Small intestine (tissue), 7 donors: ENCODE data around the gene SERTAD2. TPM values are rescaled to one million over a fixed set of nuclear protein-coding genes. Genes with fewer than 3 reads are reported as not detected.

Experiments used
- DNase-seq, 2 donors: peaks; one replicate each; pipeline versions ENCODE4 v3.0.0 to v3.0.0-alpha.2; 2013
- FAIRE-seq: peaks from 2 replicates; lab custom pipeline; 2012; peaks lifted over from hg19 to GRCh38; lab: Jason Lieb, UNC
- H3K27ac ChIP-seq, 3 donors: one replicate each; pipeline ENCODE4 v1.5.1; 2013; ENCODE audit warnings: low read length in 2 of 3, mild to moderate bottlenecking in 2 of 3, control low read depth in 1 of 3, inconsistent platforms in 1 of 3, low read depth in 1 of 3, moderate library complexity in 1 of 3
- H3K27me3 ChIP-seq, 3 donors: one replicate each; pipeline ENCODE4 v1.6.1; 2013; ENCODE audit warnings: low read length in 3 of 3, inconsistent platforms in 1 of 3; ENCODE audit not compliant: control insufficient read depth in 3 of 3, insufficient read depth in 3 of 3
- H3K36me3 ChIP-seq, 3 donors: one replicate each; pipeline ENCODE4 v1.6.1; 2013; ENCODE audit warnings: low read length in 3 of 3, inconsistent platforms in 1 of 3, low read depth in 1 of 3, mild to moderate bottlenecking in 1 of 3, moderate library complexity in 1 of 3; ENCODE audit not compliant: control insufficient read depth in 3 of 3, insufficient read depth in 2 of 3
- H3K4me1 ChIP-seq, 3 donors: one replicate each; pipeline ENCODE4 v1.6.1; 2013; ENCODE audit warnings: low read length in 2 of 3, inconsistent platforms in 1 of 3, low read depth in 1 of 3, mild to moderate bottlenecking in 1 of 3, moderate library complexity in 1 of 3; ENCODE audit not compliant: control insufficient read depth in 3 of 3, insufficient read depth in 2 of 3
- H3K4me3 ChIP-seq, 3 donors: one replicate each; pipeline ENCODE4 v1.5.1; 2013; ENCODE audit warnings: low read length in 3 of 3, control low read depth in 1 of 3, inconsistent platforms in 1 of 3, low read depth in 1 of 3, mild to moderate bottlenecking in 1 of 3, moderate library complexity in 1 of 3
- H3K9me3 ChIP-seq, 2 donors: one replicate each; pipeline ENCODE4 v1.6.1; 2013; ENCODE audit warnings: low read depth in 1 of 2, low read length in 1 of 2; ENCODE audit not compliant: control insufficient read depth in 2 of 2, insufficient read depth in 1 of 2
- WGBS, 3 donors: extraction: QIAGEN DNeasy Blood & Tissue Kit; methylation state at CpG; one replicate each; pipeline ENCODE4 v1.1.7; 2013; 5-methylcytosine and 5-hydroxymethylcytosine counted together
- polyA plus RNA-seq, 4 donors: library from polyadenylated mRNA; stranded (reverse) in 3 of 4; unstranded in 1 of 4; fragments of 200-250 nt in 3 of 4; fragments of 120-200 nt in 1 of 4; gene quantifications; one replicate each; pipeline versions ENCODE4 v1.2.1 to v1.2.3, GENCODE V29; 2013
- donor health status: healthy with polysubstance abuse.
- donor health status: control.
- donor health status: control.
- donor health status: Bipolar disorder and iron deficiency.
- donor health status: healthy.

Gene SERTAD2
- polyA plus RNA-seq, 4 donors = 2.7 to 22.0 (median 5.8) TPM

- FAIRE-seq (no peak), DNase-seq (no peak)
- 98 to 100% (median 98%) methylated on average over 1 of the region's 1 CpG for WGBS, 3 donors
- H3K4me1 ChIP-seq = peaks cover 0 to 5% (median 0%) of the 10 kb centered on the region in 3 donors
- H3K36me3 ChIP-seq = no peaks in the 10 kb centered on the region
- no peak overlapping the region for H3K27ac ChIP-seq
- no peak overlapping the region for H3K4me3 ChIP-seq
- peaks cover 0 to 3% of the 10 kb centered on the region in 2 donors for H3K9me3 ChIP-seq
- no peaks in the 10 kb centered on the region for H3K27me3 ChIP-seq
Measured at GRCh38 chr2:64696636-64697035, 42.9 kb upstream of the SERTAD2 start.

DNA sequence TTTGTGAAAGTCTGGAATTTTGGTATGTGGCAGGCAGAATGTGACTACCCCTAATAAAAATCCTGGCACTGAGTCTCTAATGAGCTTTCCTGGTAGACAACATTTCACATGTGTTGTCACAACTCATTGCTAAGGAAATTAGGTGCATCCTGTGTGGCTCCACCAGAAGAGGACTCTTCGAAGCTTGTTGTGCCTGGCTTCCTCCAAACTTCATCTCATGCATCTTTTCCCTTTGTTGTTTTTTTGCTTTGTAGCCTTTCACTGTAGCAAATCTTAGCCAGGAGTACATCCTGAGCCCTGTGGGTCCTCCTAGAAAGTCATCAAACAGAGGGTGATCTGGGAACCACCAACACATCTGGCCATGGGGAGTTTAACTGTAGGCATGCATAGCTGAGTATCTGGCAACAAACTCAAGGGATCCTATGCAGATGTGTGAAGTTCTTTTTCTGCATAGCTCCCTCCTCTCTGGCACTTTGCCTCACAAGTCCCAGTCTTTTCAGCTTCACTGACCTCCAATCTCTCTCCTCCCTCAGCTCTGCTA lies 42.1 kb upstream of the SERTAD2 start:
- no peak for FAIRE-seq
- no peaks in the 10 kb centered on the region for H3K27me3 ChIP-seq
- no peak overlapping the region for H3K4me3 ChIP-seq
- peaks cover 0 to 5% (median 0%) of the 10 kb centered on the region in 3 donors for H3K4me1 ChIP-seq
- no peaks in the 10 kb centered on the region for H3K36me3 ChIP-seq
- peaks cover 0 to 3% of the 10 kb centered on the region in 2 donors for H3K9me3 ChIP-seq
- peak overlapping the region in 1 of 3 donors; percentile 32 for H3K27ac ChIP-seq
- no peak for DNase-seq
- WGBS, 3 donors = 52 to 85% (median 77%) methylated on average over 1 of the region's 1 CpG

GRCh38 chr2:64692401-64692800 lies 38.7 kb upstream of the SERTAD2 start:
- WGBS, 3 donors = 70 to 90% (median 71%) methylated on average over 4 of the region's 4 CpGs
- H3K27me3 ChIP-seq = no peaks in the 10 kb centered on the region
- FAIRE-seq = no peak
- peaks cover 0 to 3% of the 10 kb centered on the region in 2 donors for H3K9me3 ChIP-seq
- DNase-seq = peak in 1 of 2 donors; percentile 3
- no peaks in the 10 kb centered on the region for H3K36me3 ChIP-seq
- no peak overlapping the region for H3K4me3 ChIP-seq
- H3K27ac ChIP-seq = no peak overlapping the region
- no peaks in the 10 kb centered on the region for H3K4me1 ChIP-seq

GRCh38 chr2:64688909-64689308 lies 35.2 kb upstream of the SERTAD2 start:
- peaks cover 0 to 3% of the 10 kb centered on the region in 2 donors for H3K9me3 ChIP-seq
- no peak overlapping the region for H3K27ac ChIP-seq
- FAIRE-seq (no peak), DNase-seq (peak in 1 of 2 donors; percentile 13)
- H3K4me3 ChIP-seq = no peak overlapping the region
- no peaks in the 10 kb centered on the region for H3K4me1 ChIP-seq
- H3K27me3 ChIP-seq = no peaks in the 10 kb centered on the region
- no peaks in the 10 kb centered on the region for H3K36me3 ChIP-seq

GRCh38 chr2:64686283-64686956 lies 32.7 kb upstream of the SERTAD2 start:
- Histone ChIP-seq H3K36me3 (no peaks in the 10 kb centered on the region), H3K27ac (no peak overlapping the region), H3K4me3 (no peak overlapping the region), H3K9me3 (no peaks in the 10 kb centered on the region), H3K4me1 (peaks cover 0 to 3% (median 0%) of the 10 kb centered on the region in 3 donors), H3K27me3 (no peaks in the 10 kb centered on the region)
- DNase-seq (no peak), FAIRE-seq (no peak)
- 93 to 95% (median 95%) methylated on average over 5 of the region's 5 CpGs for whole genome bisulfite sequencing, 3 donors

DNA sequence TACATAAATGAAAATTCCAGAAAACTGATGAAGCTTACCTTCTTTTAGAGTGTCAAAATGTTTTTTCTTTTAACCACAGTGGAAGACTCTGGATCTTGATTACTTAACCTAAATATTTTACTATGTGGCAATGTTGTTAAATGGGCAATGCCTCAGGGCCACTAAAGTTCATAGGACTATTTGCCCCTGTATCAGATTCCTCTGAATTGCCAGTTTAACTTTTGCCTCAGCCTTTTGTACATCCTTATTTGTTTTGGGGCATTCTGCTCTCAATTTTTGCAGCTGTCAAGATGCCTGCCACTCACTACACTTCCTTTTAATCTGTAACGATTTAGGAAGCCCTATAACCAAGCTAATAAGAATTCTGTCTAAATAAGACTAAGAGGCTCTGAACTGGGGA lies 31.7 kb upstream of the SERTAD2 start:
- H3K36me3 ChIP-seq = no peaks in the 10 kb centered on the region
- H3K27ac ChIP-seq = no peak overlapping the region
- H3K4me1 ChIP-seq = peaks cover 0 to 3% (median 0%) of the 10 kb centered on the region in 3 donors
- 58 to 87% (median 69%) methylated on average over 1 of the region's 1 CpG for WGBS, 3 donors
- no peak for DNase-seq
- FAIRE-seq = no peak
- no peaks in the 10 kb centered on the region for H3K27me3 ChIP-seq
- H3K9me3 ChIP-seq = no peaks in the 10 kb centered on the region
- no peak overlapping the region for H3K4me3 ChIP-seq

GRCh38 chr2:64683771-64684510 lies 30.2 kb upstream of the SERTAD2 start:
- FAIRE-seq = no peak
- 88 to 93% (median 90%) methylated on average over 9 of the region's 9 CpGs for WGBS, 3 donors
- H3K27ac ChIP-seq = no peak overlapping the region

GRCh38 chr2:64681479-64681967 lies 27.8 kb upstream of the SERTAD2 start:
- H3K36me3 ChIP-seq = no peaks in the 10 kb centered on the region
- H3K27ac ChIP-seq = no peak overlapping the region
- no peak overlapping the region for H3K4me3 ChIP-seq
- no peaks in the 10 kb centered on the region for H3K27me3 ChIP-seq
- 90 to 91% (median 91%) methylated on average over 2 of the region's 2 CpGs for WGBS, 3 donors
- peaks cover 0 to 3% (median 0%) of the 10 kb centered on the region in 3 donors for H3K4me1 ChIP-seq
- peak in 1 of 2 donors; percentile 7 for DNase-seq
- no peak for FAIRE-seq
- no peaks in the 10 kb centered on the region for H3K9me3 ChIP-seq

More at GRCh38 chr2:64683771-64684510, 30.2 kb upstream of the SERTAD2 start:
- Histone ChIP-seq H3K4me3 (no peak overlapping the region), H3K4me1 (peaks cover 0 to 3% (median 0%) of the 10 kb centered on the region in 3 donors), H3K36me3 (no peaks in the 10 kb centered on the region), H3K27me3 (no peaks in the 10 kb centered on the region), H3K9me3 (no peaks in the 10 kb centered on the region)
- DNase-seq = no peak
